ENCODE measurements around the gene DNA2.

DNA sequence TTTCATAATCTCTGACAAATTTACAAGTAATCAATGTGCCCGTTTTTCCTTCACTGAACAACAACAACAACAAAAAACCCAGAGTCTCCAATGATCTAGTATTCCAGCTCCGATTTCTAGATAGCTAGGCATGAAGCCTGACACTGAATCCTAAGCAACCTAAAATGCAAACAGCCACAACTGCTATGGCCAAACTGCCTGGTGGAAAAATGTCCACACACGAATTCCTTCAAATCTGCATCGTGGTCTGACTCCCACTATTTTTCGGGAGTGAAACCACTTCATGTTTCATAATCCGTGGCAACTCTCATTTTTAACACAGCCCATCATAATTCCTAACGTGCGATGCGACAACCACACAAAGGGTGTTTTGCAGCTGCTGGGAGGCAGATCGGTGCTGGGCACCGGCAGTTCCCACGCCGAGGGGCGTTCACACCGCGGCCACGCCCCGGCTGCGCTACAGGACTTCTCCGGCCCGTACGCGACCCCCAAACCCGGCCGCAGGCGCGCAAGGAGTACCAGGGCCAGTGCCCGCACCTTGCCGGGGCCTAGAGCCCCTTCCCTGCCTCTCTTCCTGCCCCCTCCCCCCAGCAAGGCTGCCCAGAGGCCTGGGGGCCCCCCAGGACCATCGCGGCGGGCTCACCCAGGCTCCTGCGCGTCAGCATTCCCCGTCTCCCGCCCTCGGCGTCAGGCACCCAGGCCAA is 65.5 kb downstream of the DNA2 start:
- TF ChIP-seq, protein P1, sequence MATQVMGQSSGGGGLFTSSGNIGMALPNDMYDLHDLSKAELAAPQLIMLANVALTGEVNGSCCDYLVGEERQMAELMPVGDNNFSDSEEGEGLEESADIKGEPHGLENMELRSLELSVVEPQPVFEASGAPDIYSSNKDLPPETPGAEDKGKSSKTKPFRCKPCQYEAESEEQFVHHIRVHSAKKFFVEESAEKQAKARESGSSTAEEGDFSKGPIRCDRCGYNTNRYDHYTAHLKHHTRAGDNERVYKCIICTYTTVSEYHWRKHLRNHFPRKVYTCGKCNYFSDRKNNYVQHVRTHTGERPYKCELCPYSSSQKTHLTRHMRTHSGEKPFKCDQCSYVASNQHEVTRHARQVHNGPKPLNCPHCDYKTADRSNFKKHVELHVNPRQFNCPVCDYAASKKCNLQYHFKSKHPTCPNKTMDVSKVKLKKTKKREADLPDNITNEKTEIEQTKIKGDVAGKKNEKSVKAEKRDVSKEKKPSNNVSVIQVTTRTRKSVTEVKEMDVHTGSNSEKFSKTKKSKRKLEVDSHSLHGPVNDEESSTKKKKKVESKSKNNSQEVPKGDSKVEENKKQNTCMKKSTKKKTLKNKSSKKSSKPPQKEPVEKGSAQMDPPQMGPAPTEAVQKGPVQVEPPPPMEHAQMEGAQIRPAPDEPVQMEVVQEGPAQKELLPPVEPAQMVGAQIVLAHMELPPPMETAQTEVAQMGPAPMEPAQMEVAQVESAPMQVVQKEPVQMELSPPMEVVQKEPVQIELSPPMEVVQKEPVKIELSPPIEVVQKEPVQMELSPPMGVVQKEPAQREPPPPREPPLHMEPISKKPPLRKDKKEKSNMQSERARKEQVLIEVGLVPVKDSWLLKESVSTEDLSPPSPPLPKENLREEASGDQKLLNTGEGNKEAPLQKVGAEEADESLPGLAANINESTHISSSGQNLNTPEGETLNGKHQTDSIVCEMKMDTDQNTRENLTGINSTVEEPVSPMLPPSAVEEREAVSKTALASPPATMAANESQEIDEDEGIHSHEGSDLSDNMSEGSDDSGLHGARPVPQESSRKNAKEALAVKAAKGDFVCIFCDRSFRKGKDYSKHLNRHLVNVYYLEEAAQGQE (IDR thresholded peaks at IDR 0.05; ENCODE audit: insufficient read depth in 1 of 2, low read depth in 2 of 2, low read length in 2 of 2), result no peak
- TF ChIP-seq SIN3A (IDR thresholded peaks at IDR 0.05; ENCODE audit: borderline replicate concordance, insufficient read depth, low read length) (no peak), POLR2AphosphoS5 (IDR thresholded peaks at IDR 0.05; ENCODE audit: low read depth, low read length) (peak; percentile 22; the same call in 1 of the 2 replicates)
